GM23338 (cell line): ENCODE results near the gene RALBP1. TPM values are rescaled to one million over a fixed set of nuclear protein-coding genes. Genes with fewer than 3 reads are reported as not detected.

Source experiments
- ATAC-seq: fragments of 200-7000 bp; cut with Tn5 transposase; 3 replicates; pipeline ENCODE4 v1.9.1; 2020
- DNase-seq: peaks from one replicate; pipeline ENCODE4 v3.0.0-alpha.2; 2015; ENCODE audit warnings: low spot score
- H2AFZ ChIP-seq: fragments of 200-600 bp; sonication (generic); 2 replicates; pipeline ENCODE4 v1.8.0; 2016; ENCODE audit warnings: antibody characterized with exemption, mild to moderate bottlenecking, moderate library complexity
- H3F3A ChIP-seq: fragments of 200-600 bp; sonication (generic); replicated peaks from 2 replicates; pipeline ENCODE4 v1.8.0; 2017; ENCODE audit warnings: antibody characterized with exemption, mixed run types, low read depth
- H3K27ac ChIP-seq: fragments of 200-600 bp; sonication (generic); 2 replicates; pipeline ENCODE4 v1.6.1; 2016; ENCODE audit warnings: low read depth
- H3K27me3 ChIP-seq: fragments of 200-600 bp; sonication (generic); 2 replicates; pipeline ENCODE4 v1.8.0; 2016; ENCODE audit warnings: mild to moderate bottlenecking, mixed run types, moderate library complexity; ENCODE audit not compliant: insufficient read depth
- H3K36me3 ChIP-seq: fragments of 200-600 bp; sonication (generic); 2 replicates; pipeline ENCODE4 v1.8.0; 2016; ENCODE audit warnings: mild to moderate bottlenecking; ENCODE audit not compliant: insufficient read depth
- H3K4me1 ChIP-seq: fragments of 200-600 bp; sonication (generic); 2 replicates; pipeline ENCODE4 v1.8.0; 2016; ENCODE audit warnings: mild to moderate bottlenecking, moderate library complexity; ENCODE audit not compliant: insufficient read depth
- H3K4me2 ChIP-seq: fragments of 200-600 bp; sonication (generic); 2 replicates; pipeline ENCODE4 v1.7.1; 2017; ENCODE audit warnings: mixed run types
- H3K4me3 ChIP-seq: fragments of 200-600 bp; sonication (generic); 2 replicates; pipeline ENCODE4 v1.6.1; 2016; ENCODE audit warnings: mixed run types
- H3K79me2 ChIP-seq: fragments of 200-600 bp; sonication (generic); replicated peaks from 2 replicates; pipeline ENCODE4 v1.8.0; 2017; ENCODE audit warnings: mild to moderate bottlenecking; ENCODE audit not compliant: insufficient read depth
- H3K9me2 ChIP-seq: fragments of 200-600 bp; sonication (generic); 2 replicates; pipeline ENCODE4 v1.8.0; 2017; ENCODE audit not compliant: insufficient read depth
- H4K20me1 ChIP-seq: fragments of 200-600 bp; sonication (generic); replicated peaks from 2 replicates; pipeline ENCODE4 v1.8.0; 2017; ENCODE audit warnings: mild to moderate bottlenecking; ENCODE audit not compliant: insufficient read depth
- H3K27ac Mint-ChIP-seq: 2 replicates; pipeline ENCODE4 v1.8.0; 2020; ENCODE audit warnings: inconsistent platforms, mild to moderate bottlenecking, moderate library complexity, mixed read lengths
- H3K27me3 Mint-ChIP-seq: 3 replicates; pipeline ENCODE4 v1.8.0; 2022; ENCODE audit warnings: low read depth, mild to moderate bottlenecking, moderate library complexity, mixed read lengths, inconsistent platforms; ENCODE audit not compliant: insufficient read depth, poor library complexity
- H3K36me3 Mint-ChIP-seq: 3 replicates; pipeline ENCODE4 v1.8.0; 2021; ENCODE audit warnings: low read depth, mild to moderate bottlenecking, inconsistent platforms, moderate library complexity, mixed read lengths
- H3K4me1 Mint-ChIP-seq: 3 replicates; pipeline ENCODE4 v1.8.0; 2020; ENCODE audit warnings: mild to moderate bottlenecking, inconsistent platforms, mixed read lengths
- H3K4me3 Mint-ChIP-seq: 3 replicates; pipeline ENCODE4 v1.8.0; 2021; ENCODE audit warnings: moderate library complexity, mild to moderate bottlenecking, inconsistent platforms, mixed read lengths
- H3K9me3 Mint-ChIP-seq: 3 replicates; pipeline ENCODE4 v1.8.0; 2020; ENCODE audit warnings: moderate library complexity, mild to moderate bottlenecking, inconsistent platforms, mixed read lengths
- CREB1 ChIP-seq: fragments of 250-450 bp; sonication (Bioruptor Pico); IDR thresholded peaks from 2 replicates; pipeline ENCODE4 v1.5.0; 2020; ENCODE audit warnings: low read depth, mild to moderate bottlenecking, moderate library complexity
- ETS1 ChIP-seq: IDR thresholded peaks from 2 replicates; pipeline ENCODE4 v1.6.1; 2016; ENCODE audit warnings: antibody characterized with exemption
- EZH2 ChIP-seq: fragments of 200-600 bp; sonication (generic); IDR thresholded peaks from one replicate; pipeline ENCODE4 v1.8.0; 2017; ENCODE audit warnings: antibody characterized with exemption, mild to moderate bottlenecking, low read depth; ENCODE audit not compliant: unreplicated experiment
- EZH2phosphoT487 ChIP-seq: fragments of 200-600 bp; sonication (generic); IDR thresholded peaks from one replicate; pipeline ENCODE4 v1.8.1; 2018; ENCODE audit warnings: antibody characterized with exemption; ENCODE audit not compliant: unreplicated experiment
- JUNB ChIP-seq: IDR thresholded peaks from one replicate; pipeline ENCODE4 v1.6.1; 2016; ENCODE audit warnings: antibody characterized with exemption; ENCODE audit not compliant: unreplicated experiment
- NANOG ChIP-seq: IDR thresholded peaks from 2 replicates; pipeline ENCODE4 v1.6.1; 2016; ENCODE audit warnings: antibody characterized with exemption, borderline replicate concordance
- POLR2AphosphoS5 ChIP-seq: IDR thresholded peaks from 2 replicates; pipeline ENCODE4 v1.6.1; 2016; ENCODE audit warnings: antibody characterized with exemption, low read depth
- STAT1 ChIP-seq: IDR thresholded peaks from one replicate; pipeline ENCODE4 v1.6.1; 2016; ENCODE audit warnings: antibody characterized with exemption; ENCODE audit not compliant: unreplicated experiment
- ZNF114 ChIP-seq: fragments of 250-450 bp; sonication (Bioruptor Pico); IDR thresholded peaks from 2 replicates; pipeline ENCODE4 v1.5.0; 2020; ENCODE audit warnings: mild to moderate bottlenecking, moderate library complexity
- ZNF331 ChIP-seq: fragments of 250-450 bp; sonication (Bioruptor Pico); IDR thresholded peaks from 2 replicates; pipeline ENCODE4 v1.5.0; 2020; ENCODE audit warnings: low read depth, mild to moderate bottlenecking, moderate library complexity
- ZNF462 ChIP-seq: fragments of 250-450 bp; sonication (Bioruptor Pico); IDR thresholded peaks from 2 replicates; pipeline ENCODE4 v1.5.0; 2020; ENCODE audit warnings: mild to moderate bottlenecking, moderate library complexity
- polyA plus RNA-seq: library from polyadenylated mRNA; unstranded; fragments of >200 nt; fragmentation: Nextera tagmentation; extraction: Ambion mirVana; gene quantifications from 2 replicates; pipeline ENCODE4 v1.2.1, GENCODE V29; 2016
- total RNA-seq: library from RNA; depleted of rRNA; stranded (reverse); fragments of >200 nt; shearing (Covaris generic); gene quantifications from 2 replicates; pipeline ENCODE4 v1.2.3, GENCODE V29; 2014
- TF ChIP-seq, protein P1 (sequence below), 2 experiments: fragments of 200-600 bp in 1 of 2; sonication (generic) in 1 of 2; conservative IDR thresholded peaks; 2 replicates each; pipeline versions ENCODE4 v1.5.1 to v1.6.1; 2016 to 2017; ENCODE audit warnings: antibody characterized with exemption in 2 of 2, low read depth in 2 of 2, mild to moderate bottlenecking in 2 of 2, moderate library complexity in 1 of 2

Gene RALBP1
- total and polyA plus RNA-seq, 2 experiments from 2014 or later, result 80.9 to 103 TPM

DNA sequence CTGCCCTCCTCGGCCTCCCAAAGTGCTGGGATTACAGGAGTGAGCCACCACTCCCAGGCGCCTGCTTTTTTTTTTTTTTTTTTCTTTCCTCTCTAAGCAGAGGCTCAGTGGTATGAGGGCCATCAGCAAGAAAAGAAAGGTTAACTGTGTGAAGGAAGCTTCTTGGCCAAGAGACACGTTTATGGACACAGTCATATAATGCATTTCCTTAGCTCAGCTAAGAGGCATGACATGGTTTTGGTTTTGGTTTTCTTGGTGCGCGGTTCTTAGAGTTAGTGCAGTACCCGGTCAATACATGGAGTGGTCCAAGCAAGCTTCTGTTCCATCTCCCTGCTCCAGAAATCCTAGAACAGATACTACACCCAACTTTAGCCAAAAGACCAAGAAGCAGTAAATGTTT lies 42.6 kb downstream of the RALBP1 start:
- Histone ChIP-seq H3K4me1 (no peaks in the 10 kb centered on the region), H3K27ac (no peak overlapping the region), H4K20me1 (no peaks in the 10 kb centered on the region), H3F3A (no peaks in the 10 kb centered on the region), H3K9me2 (no peaks in the 10 kb centered on the region), H3K36me3 (no peaks in the 10 kb centered on the region; the same call in 1 of the 2 replicates), H2AFZ (no peak overlapping the region), H3K79me2 (no peaks in the 10 kb centered on the region), H3K4me2 (no peak overlapping the region), H3K27me3 (no peaks in the 10 kb centered on the region), H3K4me3 (no peak overlapping the region)
- H3K9me3 Mint-ChIP-seq, result no peaks in the 10 kb centered on the region
- DNase-seq (no peak), ATAC-seq (no peak)
- H3K27me3 Mint-ChIP-seq, result no peaks in the 10 kb centered on the region
- peaks cover 13% of the 10 kb centered on the region; the same call in 2 of the 3 replicates for H3K36me3 Mint-ChIP-seq
- no peak overlapping the region for H3K4me3 Mint-ChIP-seq
- H3K27ac Mint-ChIP-seq, result no peak overlapping the region
- peaks cover 1% of the 10 kb centered on the region; the same call in 2 of the 3 replicates for H3K4me1 Mint-ChIP-seq
- no peak for TF ChIP-seq JUNB

- Histone ChIP-seq H4K20me1 (no peaks in the 10 kb centered on the region), H3F3A (no peaks in the 10 kb centered on the region), H3K4me2 (no peak overlapping the region), H3K9me2 (no peaks in the 10 kb centered on the region), H3K79me2 (no peaks in the 10 kb centered on the region), H3K36me3 (no peaks in the 10 kb centered on the region; the same call in 1 of the 2 replicates), H3K27me3 (no peaks in the 10 kb centered on the region), H3K27ac (no peak overlapping the region), H2AFZ (no peak overlapping the region), H3K4me1 (no peaks in the 10 kb centered on the region), H3K4me3 (no peak overlapping the region)
- ATAC-seq (no peak), DNase-seq (no peak)
- H3K27ac Mint-ChIP-seq, result no peak overlapping the region
- H3K4me3 Mint-ChIP-seq, result no peak overlapping the region
- H3K27me3 Mint-ChIP-seq, result no peaks in the 10 kb centered on the region
- no peaks in the 10 kb centered on the region for H3K9me3 Mint-ChIP-seq
- H3K4me1 Mint-ChIP-seq, result no peaks in the 10 kb centered on the region
- H3K36me3 Mint-ChIP-seq, result peaks cover 14% of the 10 kb centered on the region; the same call in 2 of the 3 replicates
- TF ChIP-seq, protein P1, sequence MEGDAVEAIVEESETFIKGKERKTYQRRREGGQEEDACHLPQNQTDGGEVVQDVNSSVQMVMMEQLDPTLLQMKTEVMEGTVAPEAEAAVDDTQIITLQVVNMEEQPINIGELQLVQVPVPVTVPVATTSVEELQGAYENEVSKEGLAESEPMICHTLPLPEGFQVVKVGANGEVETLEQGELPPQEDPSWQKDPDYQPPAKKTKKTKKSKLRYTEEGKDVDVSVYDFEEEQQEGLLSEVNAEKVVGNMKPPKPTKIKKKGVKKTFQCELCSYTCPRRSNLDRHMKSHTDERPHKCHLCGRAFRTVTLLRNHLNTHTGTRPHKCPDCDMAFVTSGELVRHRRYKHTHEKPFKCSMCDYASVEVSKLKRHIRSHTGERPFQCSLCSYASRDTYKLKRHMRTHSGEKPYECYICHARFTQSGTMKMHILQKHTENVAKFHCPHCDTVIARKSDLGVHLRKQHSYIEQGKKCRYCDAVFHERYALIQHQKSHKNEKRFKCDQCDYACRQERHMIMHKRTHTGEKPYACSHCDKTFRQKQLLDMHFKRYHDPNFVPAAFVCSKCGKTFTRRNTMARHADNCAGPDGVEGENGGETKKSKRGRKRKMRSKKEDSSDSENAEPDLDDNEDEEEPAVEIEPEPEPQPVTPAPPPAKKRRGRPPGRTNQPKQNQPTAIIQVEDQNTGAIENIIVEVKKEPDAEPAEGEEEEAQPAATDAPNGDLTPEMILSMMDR (conservative IDR thresholded peaks at IDR 0.05; ENCODE audit: low read depth in 2 of 2), result no peak
- TF ChIP-seq JUNB (no peak), STAT1 (no peak), NANOG (no peak), ZNF462 (CRISPR knock-in tag) (no peak), POLR2AphosphoS5 (no peak), CREB1 (no peak), EZH2phosphoT487 (no peak), EZH2 (no peak), ETS1 (no peak), ZNF331 (no peak), ZNF114 (no peak)
These were observed 44.1 kb downstream of the RALBP1 start for GRCh38 chr18:9519399-9519798.
